Natural killer cell (primary cell): ENCODE measurements around the gene DDX28. TPM values are rescaled to one million over a fixed set of nuclear protein-coding genes. Genes with fewer than 3 reads are reported as not detected.

Experiments used
- ATAC-seq, 3 donors: fragments of 150-1000 bp in 2 of 3; fragments of 200-7000 bp in 1 of 3; cut with Tn5 transposase; 1 replicate in 1 of 3; 2 replicates in 2 of 3; pipeline ENCODE4 v1.10.0; 2021; ENCODE audit warnings: mild to moderate bottlenecking in 2 of 3, moderate library complexity in 2 of 3
- DNase-seq, 2 donors: peaks; one replicate each; pipeline versions ENCODE4 v3.0.0 to v3.0.0-alpha.2; 2013 to 2021; ENCODE audit warnings: mixed read lengths in 1 of 2
- H3K27ac ChIP-seq: one replicate; pipeline ENCODE4 v1.5.1; 2013; ENCODE audit warnings: mild to moderate bottlenecking, low read length
- H3K27me3 ChIP-seq: one replicate; pipeline ENCODE4 v1.6.1; 2013; ENCODE audit warnings: low read length; ENCODE audit not compliant: control insufficient read depth, insufficient read depth
- H3K36me3 ChIP-seq: one replicate; pipeline ENCODE4 v1.6.1; 2013; ENCODE audit warnings: low read length; ENCODE audit not compliant: control insufficient read depth, insufficient read depth
- H3K4me1 ChIP-seq: one replicate; pipeline ENCODE4 v1.6.1; 2013; ENCODE audit warnings: low read length; ENCODE audit not compliant: control insufficient read depth, insufficient read depth
- H3K4me3 ChIP-seq: one replicate; pipeline ENCODE4 v1.5.1; 2013; ENCODE audit warnings: low read length
- H3K9me3 ChIP-seq: one replicate; pipeline ENCODE4 v1.6.1; 2013; ENCODE audit warnings: low read length; ENCODE audit not compliant: control insufficient read depth, insufficient read depth
- H3K27ac Mint-ChIP-seq, 2 donors: one replicate each; pipeline ENCODE4 v1.8.0; 2022; ENCODE audit warnings: mild to moderate bottlenecking in 2 of 2, mixed read lengths in 2 of 2, moderate library complexity in 1 of 2
- H3K27me3 Mint-ChIP-seq, 2 donors: one replicate each; pipeline ENCODE4 v1.8.0; 2022; ENCODE audit warnings: low read depth in 2 of 2, mixed read lengths in 2 of 2
- H3K36me3 Mint-ChIP-seq: one replicate; pipeline ENCODE4 v1.8.0; 2022; ENCODE audit warnings: mixed read lengths
- H3K4me1 Mint-ChIP-seq, 2 donors: one replicate each; pipeline ENCODE4 v1.8.0; 2022; ENCODE audit warnings: mixed read lengths in 2 of 2
- H3K4me3 Mint-ChIP-seq: one replicate; pipeline ENCODE4 v1.8.0; 2022; ENCODE audit warnings: mild to moderate bottlenecking, moderate library complexity, mixed read lengths
- H3K9me3 Mint-ChIP-seq, 2 donors: one replicate each; pipeline ENCODE4 v1.8.0; 2022; ENCODE audit warnings: mixed read lengths in 2 of 2
- WGBS: methylation state at CpG from one replicate; pipeline ENCODE4 v1.1.7; 2013; ENCODE audit warnings: missing lambda C conversion rate; ENCODE audit not compliant: insufficient coverage; 5-methylcytosine and 5-hydroxymethylcytosine counted together
- intact Hi-C: fragments of 100-400 bp; cut with micrococcal nuclease; formaldehyde crosslinking; loops from one replicate; pipeline ENCODE4 v1.14.2; 2022
- total RNA-seq, 4 donors: library from RNA; stranded (reverse); fragments of 120-200 nt in 1 of 4; gene quantifications; one replicate each; pipeline versions ENCODE4 v1.2.3 to v1.2.4, GENCODE V29; 2013 to 2022
- TF ChIP-seq, protein P1 (sequence below): fragments of 200-600 bp; IDR thresholded peaks from one replicate; pipeline ENCODE4 v1.8.0; 2022; ENCODE audit warnings: antibody characterized with exemption

The DDX28 gene
- total RNA-seq, 3 donors from 2014 or later (not counting 1 experiment from before 2014, with no cell fraction given): 17.4 to 19.0 (median 17.9) TPM

DNA sequence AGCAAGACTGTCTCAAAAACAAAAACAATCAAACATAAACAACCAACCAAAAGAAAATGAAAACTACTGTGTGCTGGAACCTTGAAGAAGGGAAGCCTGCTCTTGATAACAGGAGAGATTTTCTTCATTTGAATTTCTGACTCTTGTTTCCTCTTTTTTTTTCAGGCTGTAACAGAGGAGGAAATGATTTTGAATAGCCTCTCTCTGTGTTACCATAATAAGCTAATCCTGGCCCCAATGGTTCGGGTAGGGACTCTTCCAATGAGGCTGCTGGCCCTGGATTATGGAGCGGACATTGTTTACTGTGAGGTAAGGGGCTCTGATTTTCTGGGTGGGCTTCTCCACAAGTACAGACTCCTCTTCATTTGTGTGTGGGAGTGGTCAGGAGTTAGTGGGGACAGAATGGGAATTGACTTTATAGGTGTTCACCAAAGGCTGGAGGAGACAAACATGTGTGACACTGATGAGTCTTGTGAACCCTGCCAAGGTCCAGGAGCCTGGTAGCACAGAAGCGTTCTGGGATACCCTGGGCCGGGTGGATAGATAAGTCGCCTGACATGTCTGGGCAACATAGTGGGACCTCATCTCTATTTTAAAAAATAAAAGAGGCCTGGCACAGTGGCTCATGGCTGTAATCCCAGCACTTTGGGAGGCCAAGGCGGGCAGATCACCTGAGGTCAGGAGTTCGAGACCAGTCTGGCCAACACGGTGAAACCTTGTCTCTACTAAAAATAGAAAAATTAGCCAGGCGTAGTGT is 15.0 kb upstream of the DDX28 start:
- H3K9me3 ChIP-seq: no peaks in the 10 kb centered on the region
- H3K4me1 Mint-ChIP-seq: peaks cover 20 to 25% of the 10 kb centered on the region in 2 donors
- peak overlapping the region; percentile 30 for H3K27ac ChIP-seq
- H3K36me3 Mint-ChIP-seq: no peaks in the 10 kb centered on the region
- peaks cover 2% of the 10 kb centered on the region for H3K36me3 ChIP-seq
- no peaks in the 10 kb centered on the region for H3K27me3 Mint-ChIP-seq
- peak overlapping the region; percentile 19 for H3K4me3 ChIP-seq
- H3K27ac Mint-ChIP-seq: peak overlapping the region; percentile 56 to 63
- 82% methylated on average over 9 of the region's 9 CpGs for WGBS
- intact Hi-C loops: no loop called here
- ATAC-seq (no peak), DNase-seq (no peak)
- no peaks in the 10 kb centered on the region for H3K27me3 ChIP-seq
- TF ChIP-seq, protein P1, sequence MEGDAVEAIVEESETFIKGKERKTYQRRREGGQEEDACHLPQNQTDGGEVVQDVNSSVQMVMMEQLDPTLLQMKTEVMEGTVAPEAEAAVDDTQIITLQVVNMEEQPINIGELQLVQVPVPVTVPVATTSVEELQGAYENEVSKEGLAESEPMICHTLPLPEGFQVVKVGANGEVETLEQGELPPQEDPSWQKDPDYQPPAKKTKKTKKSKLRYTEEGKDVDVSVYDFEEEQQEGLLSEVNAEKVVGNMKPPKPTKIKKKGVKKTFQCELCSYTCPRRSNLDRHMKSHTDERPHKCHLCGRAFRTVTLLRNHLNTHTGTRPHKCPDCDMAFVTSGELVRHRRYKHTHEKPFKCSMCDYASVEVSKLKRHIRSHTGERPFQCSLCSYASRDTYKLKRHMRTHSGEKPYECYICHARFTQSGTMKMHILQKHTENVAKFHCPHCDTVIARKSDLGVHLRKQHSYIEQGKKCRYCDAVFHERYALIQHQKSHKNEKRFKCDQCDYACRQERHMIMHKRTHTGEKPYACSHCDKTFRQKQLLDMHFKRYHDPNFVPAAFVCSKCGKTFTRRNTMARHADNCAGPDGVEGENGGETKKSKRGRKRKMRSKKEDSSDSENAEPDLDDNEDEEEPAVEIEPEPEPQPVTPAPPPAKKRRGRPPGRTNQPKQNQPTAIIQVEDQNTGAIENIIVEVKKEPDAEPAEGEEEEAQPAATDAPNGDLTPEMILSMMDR: no peak
- no peak overlapping the region for H3K4me3 Mint-ChIP-seq
- peaks cover 43% of the 10 kb centered on the region for H3K4me1 ChIP-seq
- no peaks in the 10 kb centered on the region for H3K9me3 Mint-ChIP-seq

DNA sequence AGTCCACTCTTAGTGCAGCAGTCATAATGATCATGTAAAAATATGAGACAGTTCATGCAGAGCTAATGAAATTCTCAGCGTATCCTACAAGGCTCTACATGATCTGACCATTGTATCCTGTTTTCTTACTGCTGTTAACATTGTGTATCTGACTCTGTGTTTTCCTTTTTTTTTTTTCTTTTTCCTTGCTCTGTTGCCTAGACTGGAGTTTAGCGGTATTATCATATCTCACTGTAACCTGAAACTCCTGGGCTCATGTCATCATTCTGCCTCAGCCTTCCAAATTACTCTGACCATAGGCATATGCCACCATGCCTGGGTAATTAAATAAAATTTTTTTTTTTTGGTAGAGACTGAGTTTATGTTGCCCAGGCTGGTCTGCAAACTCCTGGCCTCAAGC is 12.2 kb upstream of the DDX28 start:
- DNase-seq: no peak
- Histone ChIP-seq H3K36me3 (peaks cover 2% of the 10 kb centered on the region), H3K9me3 (no peaks in the 10 kb centered on the region), H3K4me1 (peaks cover 50% of the 10 kb centered on the region), H3K27me3 (no peaks in the 10 kb centered on the region), H3K27ac (no peak overlapping the region), H3K4me3 (no peak overlapping the region)
- Mint-ChIP-seq H3K4me3 (no peak overlapping the region), H3K36me3 (no peaks in the 10 kb centered on the region), H3K27ac (peak overlapping the region in 1 of 2 donors; percentile 21), H3K27me3 (no peaks in the 10 kb centered on the region), H3K9me3 (no peaks in the 10 kb centered on the region), H3K4me1 (peaks cover 36 to 40% of the 10 kb centered on the region in 2 donors)
- TF ChIP-seq, protein P1: no peak
- intact Hi-C loops: no loop called here
- ATAC-seq: no peak
- 94% methylated on average over 2 of the region's 2 CpGs for WGBS

DNA sequence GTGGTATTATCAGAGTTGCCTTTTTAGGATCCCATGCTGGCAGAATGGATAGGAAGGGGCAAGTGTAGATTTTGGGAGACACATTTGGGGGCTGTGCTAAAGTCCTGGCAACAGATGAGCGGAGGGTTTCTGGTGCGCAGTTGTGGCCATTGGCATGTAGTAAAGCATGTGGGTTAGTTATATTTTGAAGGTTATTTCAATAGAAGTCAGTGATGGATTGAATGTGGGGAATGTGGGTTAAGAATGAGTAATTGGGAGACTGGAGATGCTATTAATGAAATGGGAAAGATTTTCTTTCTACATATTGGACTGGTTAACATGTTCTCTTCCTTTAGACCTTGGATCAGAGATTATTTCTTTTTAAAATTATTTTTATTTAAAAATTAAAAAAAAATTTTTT is 10.1 kb upstream of the DDX28 start:
- H3K4me3 ChIP-seq: no peak overlapping the region
- Mint-ChIP-seq H3K4me1 (peaks cover 34 to 36% of the 10 kb centered on the region in 2 donors), H3K27ac (peak overlapping the region in 1 of 2 donors; percentile 61), H3K9me3 (no peaks in the 10 kb centered on the region), H3K27me3 (no peaks in the 10 kb centered on the region), H3K36me3 (no peaks in the 10 kb centered on the region), H3K4me3 (no peak overlapping the region)
- 95% methylated on average over 2 of the region's 2 CpGs for WGBS
- ATAC-seq (no peak), DNase-seq (no peak)
- no peaks in the 10 kb centered on the region for H3K27me3 ChIP-seq
- H3K9me3 ChIP-seq: no peaks in the 10 kb centered on the region
- intact Hi-C loops: no loop called here
- H3K27ac ChIP-seq: no peak overlapping the region
- peaks cover 46% of the 10 kb centered on the region for H3K4me1 ChIP-seq
- peaks cover 4% of the 10 kb centered on the region for H3K36me3 ChIP-seq
- TF ChIP-seq, protein P1: no peak
